T-helper 2 cell treated with Interferon-gamma antibody and Interleukin-4, amounts not matched to agents 5 μg/mL and 100 μg/mL, for 36 hours (primary cell): ENCODE results near the gene NOLC1.
A peak's percentile ranks its signal among the peaks of the same experiment; 100 is the strongest.

Source experiments
- DNase-seq: peaks from one replicate; pipeline ENCODE4 v3.0.0; 2021; ENCODE audit warnings: low spot score
- H3K27ac Mint-ChIP-seq: one replicate; pipeline ENCODE4 v1.8.0; 2021; ENCODE audit warnings: mild to moderate bottlenecking, mixed read lengths
- H3K27me3 Mint-ChIP-seq: one replicate; pipeline ENCODE4 v1.8.0; 2021; ENCODE audit warnings: low read depth, mixed read lengths
- H3K36me3 Mint-ChIP-seq: one replicate; pipeline ENCODE4 v1.8.0; 2021; ENCODE audit warnings: low read depth, mixed read lengths
- H3K4me1 Mint-ChIP-seq: one replicate; pipeline ENCODE4 v1.8.0; 2021; ENCODE audit warnings: low read depth, mixed read lengths
- H3K4me3 Mint-ChIP-seq: one replicate; pipeline ENCODE4 v1.8.0; 2022; ENCODE audit warnings: mild to moderate bottlenecking, moderate library complexity, mixed read lengths
- H3K9me3 Mint-ChIP-seq: one replicate; pipeline ENCODE4 v1.8.0; 2021; ENCODE audit warnings: mixed read lengths

NOLC1 gene

DNA sequence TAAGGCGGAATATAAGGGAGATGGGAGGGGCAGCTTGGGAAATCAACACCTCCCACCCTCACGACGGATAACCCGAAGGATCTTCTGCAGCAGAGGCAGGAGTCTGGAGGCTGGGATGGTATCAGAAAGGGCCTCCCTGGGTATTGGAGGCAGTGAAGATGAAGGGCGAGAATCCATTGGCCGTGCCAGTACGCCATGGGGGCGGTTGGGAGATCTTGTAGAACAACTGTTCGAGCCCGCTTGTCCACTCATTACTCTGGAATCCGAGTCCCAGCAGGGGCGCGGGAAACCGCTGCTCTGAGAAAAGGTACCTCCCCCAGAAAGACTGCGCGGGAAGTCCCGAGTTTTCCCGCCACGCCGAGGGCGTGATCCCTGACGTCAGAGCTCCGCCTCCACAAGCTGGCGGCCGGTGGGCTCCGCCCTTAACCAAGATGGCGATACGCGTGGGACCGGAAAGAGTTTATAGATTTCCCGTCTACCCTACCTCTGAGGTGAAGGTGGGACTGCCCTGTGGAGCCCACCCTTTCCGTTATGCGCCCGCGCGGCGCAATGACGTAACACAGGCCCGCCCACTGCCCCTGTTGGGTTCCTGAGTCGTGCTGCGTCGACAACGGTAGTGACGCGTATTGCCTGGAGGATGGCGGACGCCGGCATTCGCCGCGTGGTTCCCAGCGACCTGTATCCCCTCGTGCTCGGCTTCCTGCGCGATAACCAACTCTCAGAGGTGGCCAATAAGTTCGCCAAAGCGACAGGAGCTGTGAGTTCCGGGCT, at the start of gene NOLC1:
Gene NOLC1 (plus strand): TSS at position 616 of the 771 bp plus-strand sequence. CDS start 22 bp downstream, at position 638.
- DNase-seq, result peak; percentile 100
- peaks cover 29% of the 10 kb centered on the region for H3K4me1 Mint-ChIP-seq
- H3K27ac Mint-ChIP-seq, result peak within 1 kb of the TSS; percentile 96
- H3K9me3 Mint-ChIP-seq, result no peaks in the 10 kb centered on the region
- peak within 1 kb of the TSS; percentile 97 for H3K4me3 Mint-ChIP-seq
- peaks cover 68% of the 10 kb centered on the region for H3K36me3 Mint-ChIP-seq
- H3K27me3 Mint-ChIP-seq, result no peaks in the 10 kb centered on the region

DNA sequence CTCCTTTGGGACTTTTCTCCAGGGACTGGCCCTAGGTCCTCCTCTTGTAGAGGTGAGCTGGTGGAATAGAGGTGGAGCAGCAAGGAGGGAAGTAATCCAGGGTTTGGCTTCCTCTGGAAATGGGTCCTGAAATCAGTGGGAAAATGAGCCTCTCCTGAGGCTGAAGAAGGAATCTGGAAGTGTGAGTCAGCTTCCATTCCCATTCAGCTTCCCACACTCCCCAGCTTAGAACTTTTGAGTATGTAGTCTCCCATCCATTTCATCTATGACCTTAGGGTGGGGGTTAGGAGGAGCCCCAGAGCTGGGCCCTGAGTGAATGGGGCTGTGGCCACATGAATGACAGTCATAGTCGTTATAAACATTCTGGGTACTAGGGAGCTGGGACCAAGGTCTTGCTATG, 49.8 kb upstream of the NOLC1 start:
- peaks cover 8% of the 10 kb centered on the region for H3K36me3 Mint-ChIP-seq
- H3K27ac Mint-ChIP-seq, result no peak overlapping the region
- no peaks in the 10 kb centered on the region for H3K9me3 Mint-ChIP-seq
- no peaks in the 10 kb centered on the region for H3K27me3 Mint-ChIP-seq
- no peak for DNase-seq
- H3K4me1 Mint-ChIP-seq, result peaks cover 13% of the 10 kb centered on the region
- no peak overlapping the region for H3K4me3 Mint-ChIP-seq

DNA sequence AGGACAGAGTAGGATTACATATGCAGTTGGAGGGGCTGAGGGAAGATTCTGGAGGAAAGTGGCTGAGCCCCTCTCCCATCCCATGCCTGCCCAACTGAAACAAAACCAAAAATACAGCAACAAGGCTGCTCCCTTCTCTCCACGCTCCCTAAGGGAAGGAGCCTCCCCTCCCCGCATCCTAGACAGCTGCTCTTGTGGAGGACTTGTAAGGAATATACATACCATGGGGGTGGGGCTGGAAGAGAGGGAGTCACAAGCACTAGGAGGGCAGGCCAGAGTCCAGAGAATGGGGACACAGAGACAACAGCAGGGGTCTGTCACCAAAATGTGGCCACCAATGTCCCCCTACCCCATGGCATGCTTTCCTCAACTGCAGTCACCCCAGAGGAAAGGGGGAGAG, 45.2 kb upstream of the NOLC1 start:
- H3K4me3 Mint-ChIP-seq, result no peak overlapping the region
- H3K4me1 Mint-ChIP-seq, result peaks cover 13% of the 10 kb centered on the region
- no peaks in the 10 kb centered on the region for H3K27me3 Mint-ChIP-seq
- H3K9me3 Mint-ChIP-seq, result no peaks in the 10 kb centered on the region
- peaks cover 33% of the 10 kb centered on the region for H3K36me3 Mint-ChIP-seq
- no peak overlapping the region for H3K27ac Mint-ChIP-seq
- DNase-seq, result no peak

DNA sequence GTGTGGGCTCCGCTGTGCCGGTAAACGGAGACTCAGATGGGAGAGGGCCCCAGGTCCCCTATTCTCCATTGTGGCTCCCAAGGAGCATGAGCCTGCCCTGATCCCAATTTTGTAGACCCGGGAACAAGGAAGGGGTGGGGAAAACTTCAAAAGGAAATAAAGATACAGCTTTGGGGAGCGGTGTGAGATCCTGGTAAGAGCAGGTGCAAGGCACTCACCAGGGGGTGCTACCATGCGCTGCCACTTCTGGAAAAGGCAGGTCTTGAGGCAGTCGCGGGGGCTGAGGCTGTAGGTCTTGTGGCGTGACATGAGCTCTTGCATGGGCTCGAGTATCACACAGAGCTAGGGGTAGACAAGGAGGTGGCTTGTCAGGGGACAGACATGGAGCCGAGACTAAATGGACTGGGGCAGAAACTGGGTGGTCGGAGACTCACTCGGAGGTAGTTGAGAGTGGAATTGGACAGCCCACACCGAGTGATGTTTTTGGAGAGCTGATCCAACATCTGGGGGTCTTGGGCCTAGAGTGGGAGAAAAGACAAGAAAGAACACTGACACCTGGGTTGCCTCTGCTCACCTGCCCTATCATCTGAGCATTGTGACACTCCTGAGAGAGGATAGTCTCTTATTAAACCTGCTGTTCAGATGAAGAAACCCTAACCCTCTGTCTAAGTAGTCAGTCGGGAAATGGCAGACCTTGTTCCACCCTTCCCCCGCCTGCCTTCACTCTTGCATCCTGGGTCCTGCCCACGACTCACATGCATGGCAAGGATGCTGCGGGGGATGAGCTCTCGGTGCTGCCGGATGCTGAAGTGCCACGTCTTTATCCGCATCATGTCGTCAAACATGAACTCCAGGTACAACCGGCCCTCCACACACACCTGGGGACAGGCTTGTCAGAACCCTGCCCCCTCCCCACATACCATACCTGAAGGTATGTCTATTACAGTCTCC, 42.7 kb upstream of the NOLC1 start:
- DNase-seq, result no peak
- peaks cover 43% of the 10 kb centered on the region for H3K36me3 Mint-ChIP-seq
- peaks cover 25% of the 10 kb centered on the region for H3K4me1 Mint-ChIP-seq
- H3K4me3 Mint-ChIP-seq, result no peak overlapping the region
- no peak overlapping the region for H3K27ac Mint-ChIP-seq
- H3K27me3 Mint-ChIP-seq, result no peaks in the 10 kb centered on the region
- H3K9me3 Mint-ChIP-seq, result no peaks in the 10 kb centered on the region

DNA sequence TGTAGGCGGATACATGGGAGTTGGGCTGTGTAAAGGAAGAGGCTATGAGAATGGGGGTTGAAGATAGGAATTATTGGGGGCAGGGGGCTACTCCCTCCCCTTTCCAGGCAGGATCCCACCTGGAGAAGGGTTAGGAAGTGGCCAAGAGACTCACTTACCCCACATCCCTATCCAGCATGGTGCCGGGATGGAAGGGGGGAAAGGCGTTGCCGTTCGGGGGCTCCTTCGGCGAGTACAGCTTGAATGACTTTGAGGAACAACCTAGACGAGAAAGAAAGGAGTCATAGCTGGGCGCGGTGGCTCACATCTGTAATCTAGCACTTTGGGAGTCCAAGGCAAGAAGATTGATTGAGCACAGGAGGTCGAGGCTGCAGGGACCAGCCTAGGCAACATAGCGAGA, 40.9 kb upstream of the NOLC1 start:
- H3K27ac Mint-ChIP-seq, result no peak overlapping the region

DNA sequence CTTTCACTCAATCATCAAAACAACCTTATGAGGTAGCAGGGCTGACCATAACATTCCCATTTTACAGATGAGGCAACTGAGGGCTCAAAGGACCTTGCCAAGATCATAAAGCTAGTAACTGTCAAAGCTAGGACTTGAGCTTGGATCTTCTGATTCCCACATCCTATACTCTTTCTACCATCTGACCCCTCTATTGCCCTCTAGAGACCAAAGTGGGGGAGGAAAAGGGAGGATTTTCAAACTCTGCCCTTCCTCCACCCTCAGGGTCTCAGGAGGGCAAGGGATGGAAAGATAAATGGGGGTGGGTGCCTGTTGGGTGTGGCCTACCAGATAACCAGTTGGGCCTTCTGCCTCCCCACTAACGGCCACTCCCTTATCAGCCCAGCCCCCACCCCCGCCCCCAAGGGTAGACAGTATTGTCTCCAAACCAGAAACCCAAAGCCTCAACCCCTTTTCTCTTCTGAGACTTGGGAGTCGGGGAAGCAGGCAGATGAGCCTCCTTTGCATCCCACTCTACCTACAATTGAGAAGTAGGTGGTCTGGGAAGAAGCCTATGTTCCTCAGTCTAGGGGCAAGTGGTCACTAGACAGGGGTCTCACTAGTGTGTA, 39.9 kb upstream of the NOLC1 start:
- Mint-ChIP-seq H3K27ac (no peak overlapping the region), H3K27me3 (no peaks in the 10 kb centered on the region), H3K4me3 (peak overlapping the region; percentile 82), H3K9me3 (no peaks in the 10 kb centered on the region), H3K4me1 (peaks cover 32% of the 10 kb centered on the region), H3K36me3 (peaks cover 39% of the 10 kb centered on the region)
- DNase-seq, result no peak

More for the DNA sequence above, 40.9 kb upstream of the NOLC1 start:
- peaks cover 23% of the 10 kb centered on the region for H3K4me1 Mint-ChIP-seq
- H3K9me3 Mint-ChIP-seq, result no peaks in the 10 kb centered on the region
- H3K4me3 Mint-ChIP-seq, result no peak overlapping the region
- H3K27me3 Mint-ChIP-seq, result no peaks in the 10 kb centered on the region
- H3K36me3 Mint-ChIP-seq, result peaks cover 40% of the 10 kb centered on the region
- no peak for DNase-seq

DNA sequence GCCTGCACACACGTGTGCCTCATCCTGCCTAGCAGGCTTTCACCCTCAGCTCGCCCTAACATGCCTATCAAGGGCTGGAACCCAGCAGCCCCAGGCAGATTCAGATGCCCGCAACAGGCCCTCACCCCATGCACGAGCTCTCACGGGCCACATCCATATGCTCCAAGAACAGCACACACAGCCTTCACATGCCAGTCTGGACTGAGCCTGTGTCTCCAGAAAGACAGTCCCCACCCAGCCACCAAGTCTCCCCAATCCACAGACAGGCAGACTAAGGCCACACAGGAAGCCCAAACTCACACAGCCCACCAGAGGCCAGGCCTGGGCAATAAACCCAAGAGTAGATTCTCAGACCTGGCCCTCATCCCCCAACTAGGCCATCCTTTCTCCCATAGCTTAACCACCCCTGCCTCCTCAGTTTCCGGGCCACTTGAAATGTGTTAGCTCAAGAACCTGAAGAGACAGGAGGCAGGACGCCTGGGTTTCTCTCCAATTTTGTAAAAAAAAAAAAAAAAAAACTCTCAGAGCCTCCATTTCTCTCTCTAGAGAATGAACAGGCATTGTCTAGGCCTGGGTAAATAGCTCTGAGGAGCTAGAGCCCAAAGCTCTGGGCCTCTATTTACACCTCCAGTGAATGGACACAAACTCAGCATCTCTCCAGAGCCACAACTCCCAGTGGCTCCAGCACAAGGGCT, 38.8 kb upstream of the NOLC1 start:
- peaks cover 38% of the 10 kb centered on the region for H3K36me3 Mint-ChIP-seq
- peaks cover 42% of the 10 kb centered on the region for H3K4me1 Mint-ChIP-seq
- no peaks in the 10 kb centered on the region for H3K9me3 Mint-ChIP-seq
- peak overlapping the region; percentile 82 for H3K4me3 Mint-ChIP-seq
- H3K27me3 Mint-ChIP-seq, result no peaks in the 10 kb centered on the region
- peak overlapping the region; percentile 79 for H3K27ac Mint-ChIP-seq
- DNase-seq, result no peak

DNA sequence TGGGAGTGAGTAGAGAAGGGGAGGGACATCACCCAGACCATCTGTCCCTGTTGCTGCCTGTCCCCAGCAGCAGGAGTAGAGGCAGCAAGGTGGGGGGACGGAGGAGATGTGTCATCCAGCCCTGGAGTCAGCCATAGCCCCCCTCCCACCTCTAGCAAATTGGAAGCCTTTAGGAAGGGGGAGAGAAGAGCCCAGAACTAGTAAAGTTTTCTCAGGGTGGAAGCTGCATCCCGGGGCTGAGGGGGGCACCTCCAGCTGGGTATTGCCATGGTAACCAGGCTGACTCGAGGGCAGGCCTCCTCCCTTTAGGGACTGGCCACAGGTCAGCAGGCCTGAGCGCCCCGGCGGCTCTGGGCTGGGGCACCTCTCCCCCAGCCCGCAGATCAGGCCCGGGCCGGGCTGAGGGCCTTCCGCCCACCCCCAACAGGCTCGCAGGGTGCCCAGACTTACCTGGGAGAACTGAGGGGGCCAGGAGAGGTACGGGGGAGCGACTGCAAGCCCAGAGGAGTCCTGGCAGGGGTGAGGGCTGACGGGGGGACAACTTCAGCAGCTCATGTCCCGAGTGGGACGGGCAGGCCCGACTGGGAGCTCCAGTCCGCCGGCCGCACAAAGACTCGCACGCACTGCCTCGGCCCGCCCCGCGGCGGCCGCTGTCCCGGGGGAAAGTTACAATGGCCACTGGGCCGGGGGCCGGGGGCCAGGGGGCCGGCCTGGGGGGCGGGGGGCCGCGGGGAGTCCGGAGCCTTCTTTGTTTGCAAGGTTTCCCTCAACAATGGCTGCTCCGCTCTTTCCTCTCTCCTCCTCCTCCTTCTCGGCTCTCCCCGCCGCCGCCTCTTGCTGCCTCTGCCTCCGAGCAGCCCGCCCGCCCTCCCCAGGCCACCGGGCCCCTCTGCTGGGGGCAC, 38.0 kb upstream of the NOLC1 start:
- H3K36me3 Mint-ChIP-seq, result peaks cover 31% of the 10 kb centered on the region
- no peak for DNase-seq

DNA sequence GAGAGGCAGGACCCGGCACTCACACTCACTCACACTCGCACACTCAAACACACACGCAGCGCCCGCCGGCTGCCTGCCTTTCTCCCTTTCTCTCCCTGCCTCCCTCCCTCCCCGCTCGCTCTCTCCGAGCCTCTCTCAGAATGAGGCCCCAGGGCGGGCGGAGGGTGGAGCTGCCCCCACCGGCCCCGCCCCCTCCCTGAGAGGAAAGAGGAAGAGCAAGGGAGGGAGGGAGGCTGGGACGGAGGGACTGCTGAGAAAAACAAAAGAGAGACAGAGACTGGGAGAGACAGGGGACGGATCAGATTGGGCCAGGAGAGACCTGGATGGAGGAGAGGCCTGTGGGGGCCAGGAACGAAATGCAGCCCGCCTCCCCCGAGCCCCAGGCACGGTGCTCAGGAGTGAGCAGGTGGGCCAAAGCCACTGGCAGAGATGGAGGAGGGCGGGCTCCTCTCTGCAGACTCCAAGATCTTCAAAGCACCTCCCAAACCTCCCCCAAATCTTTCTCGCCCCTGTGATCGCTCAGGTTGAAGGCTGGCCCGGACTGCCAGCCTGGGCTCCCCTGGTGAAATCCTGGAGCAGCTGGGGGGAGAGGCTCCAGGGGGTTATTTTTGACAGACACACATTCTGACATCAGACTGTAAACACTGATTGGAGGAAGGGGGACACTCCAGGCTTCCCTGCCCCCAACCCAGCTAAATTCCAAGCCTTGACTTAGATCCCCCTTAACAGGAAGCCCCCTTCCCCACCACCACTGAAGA, 37.1 kb upstream of the NOLC1 start:
- peak; percentile 78 for DNase-seq
- Mint-ChIP-seq H3K4me1 (peaks cover 52% of the 10 kb centered on the region), H3K4me3 (peak overlapping the region; percentile 94), H3K9me3 (no peaks in the 10 kb centered on the region), H3K36me3 (peaks cover 24% of the 10 kb centered on the region), H3K27ac (peak overlapping the region; percentile 94), H3K27me3 (no peaks in the 10 kb centered on the region)

More for the DNA sequence above, 38.0 kb upstream of the NOLC1 start:
- peak overlapping the region; percentile 94 for H3K4me3 Mint-ChIP-seq
- H3K4me1 Mint-ChIP-seq, result peaks cover 49% of the 10 kb centered on the region
- no peaks in the 10 kb centered on the region for H3K27me3 Mint-ChIP-seq
- H3K27ac Mint-ChIP-seq, result peak overlapping the region; percentile 94
- no peaks in the 10 kb centered on the region for H3K9me3 Mint-ChIP-seq

DNA sequence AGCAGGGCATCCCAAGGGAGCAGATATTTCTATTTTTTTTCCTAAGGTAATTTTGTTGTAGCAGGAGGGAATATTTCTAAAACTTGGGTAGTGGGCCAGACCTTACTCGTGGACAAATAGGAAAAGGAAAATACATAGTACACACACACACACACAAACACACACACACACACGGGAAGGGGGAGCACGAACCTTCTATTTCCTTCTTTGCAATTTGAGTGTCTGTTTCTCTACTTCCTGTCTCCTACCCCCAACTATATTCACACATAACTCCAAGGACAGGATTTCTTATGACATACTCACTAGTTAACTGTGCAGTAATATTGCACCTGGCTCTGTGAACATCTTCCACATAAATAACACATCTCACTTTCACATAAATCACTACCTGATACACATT, 36.4 kb upstream of the NOLC1 start:
- H3K36me3 Mint-ChIP-seq, result peaks cover 20% of the 10 kb centered on the region
- peak overlapping the region; percentile 94 for H3K27ac Mint-ChIP-seq
- no peaks in the 10 kb centered on the region for H3K9me3 Mint-ChIP-seq
- no peak for DNase-seq
- no peaks in the 10 kb centered on the region for H3K27me3 Mint-ChIP-seq
- peak overlapping the region; percentile 94 for H3K4me3 Mint-ChIP-seq
- peaks cover 52% of the 10 kb centered on the region for H3K4me1 Mint-ChIP-seq

DNA sequence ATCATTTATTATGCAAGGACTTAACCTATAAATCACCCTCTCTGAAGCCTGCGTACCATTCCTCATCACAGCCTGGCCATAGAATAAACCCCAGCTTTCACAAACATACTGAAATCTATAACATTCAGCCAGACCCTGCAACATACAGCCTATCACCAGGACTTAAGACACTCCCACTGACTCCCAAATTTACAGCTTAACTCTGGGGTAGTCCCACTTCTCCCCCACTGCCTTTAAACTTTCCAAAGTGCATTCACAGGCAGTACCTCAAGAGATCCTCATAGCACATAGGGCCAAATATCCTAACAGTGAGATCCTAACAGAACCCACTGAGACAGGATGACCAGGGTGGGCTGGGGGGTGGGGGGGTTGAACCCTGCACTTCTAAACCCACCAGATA, 35.5 kb upstream of the NOLC1 start:
- Mint-ChIP-seq H3K27me3 (no peaks in the 10 kb centered on the region), H3K36me3 (peaks cover 14% of the 10 kb centered on the region), H3K27ac (peak overlapping the region; percentile 62), H3K4me3 (peak overlapping the region; percentile 94), H3K4me1 (peaks cover 60% of the 10 kb centered on the region), H3K9me3 (no peaks in the 10 kb centered on the region)
- no peak for DNase-seq
